HG03565 (cell line): ENCODE measurements around the gene SLC39A7.

Experiments
- ATAC-seq: cut with Tn5 transposase; IDR thresholded peaks from one replicate; pipeline ENCODE4 v1.9.1; 2021; ENCODE audit warnings: mild to moderate bottlenecking, moderate library complexity; ENCODE audit not compliant: unreplicated experiment

The SLC39A7 gene, protein sequence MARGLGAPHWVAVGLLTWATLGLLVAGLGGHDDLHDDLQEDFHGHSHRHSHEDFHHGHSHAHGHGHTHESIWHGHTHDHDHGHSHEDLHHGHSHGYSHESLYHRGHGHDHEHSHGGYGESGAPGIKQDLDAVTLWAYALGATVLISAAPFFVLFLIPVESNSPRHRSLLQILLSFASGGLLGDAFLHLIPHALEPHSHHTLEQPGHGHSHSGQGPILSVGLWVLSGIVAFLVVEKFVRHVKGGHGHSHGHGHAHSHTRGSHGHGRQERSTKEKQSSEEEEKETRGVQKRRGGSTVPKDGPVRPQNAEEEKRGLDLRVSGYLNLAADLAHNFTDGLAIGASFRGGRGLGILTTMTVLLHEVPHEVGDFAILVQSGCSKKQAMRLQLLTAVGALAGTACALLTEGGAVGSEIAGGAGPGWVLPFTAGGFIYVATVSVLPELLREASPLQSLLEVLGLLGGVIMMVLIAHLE

DNA sequence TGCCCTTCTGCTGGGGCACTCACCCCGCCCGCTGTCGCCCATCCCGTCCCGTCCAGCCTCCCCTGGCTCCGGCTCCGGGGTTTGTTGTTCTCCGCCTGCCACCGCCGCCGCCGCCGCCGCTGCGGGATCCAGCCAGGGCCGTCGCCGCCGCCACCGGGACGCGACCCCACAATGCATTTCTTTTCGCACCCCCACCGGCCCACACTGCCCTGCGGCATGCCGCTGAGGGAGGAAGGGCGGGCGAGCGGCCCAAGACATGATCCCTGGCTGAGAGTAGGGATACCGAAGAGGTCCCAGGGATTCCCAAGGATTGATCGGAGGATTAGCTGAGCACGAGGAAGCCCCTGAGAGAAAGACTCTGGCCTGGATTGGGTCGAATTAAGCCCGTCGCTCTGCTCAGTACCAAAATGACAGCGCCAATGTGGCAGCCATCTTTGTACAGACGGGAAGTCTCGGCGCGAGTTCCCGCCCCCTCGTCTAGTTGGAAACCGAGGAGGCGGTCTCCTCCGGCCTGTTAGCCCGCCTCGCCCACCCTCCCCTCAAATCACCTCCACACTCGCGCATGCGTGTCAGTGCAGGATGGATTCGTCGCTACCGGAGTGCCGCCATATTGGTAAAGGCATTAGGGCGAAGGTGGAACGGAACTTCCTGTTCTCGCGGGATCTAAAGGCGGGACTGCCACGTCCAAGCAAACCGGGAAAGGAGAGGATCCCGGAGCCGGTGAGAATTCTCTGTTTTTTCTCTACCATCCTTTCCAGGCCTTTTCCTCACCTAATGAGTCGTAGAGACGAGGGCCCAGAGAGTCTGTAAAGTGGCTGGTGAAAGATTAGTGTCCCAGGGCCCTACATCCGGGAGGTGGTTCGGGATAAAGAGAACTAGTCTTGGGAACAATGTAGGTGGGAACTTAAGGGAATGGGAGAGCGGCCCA is at the start of gene SLC39A7, which contains the start of gene RXRB:
TSS of gene SLC39A7 (plus strand) at position 649 of the 928 bp plus-strand sequence. CDS start 379 bp downstream, outside the sequence.
TSS of gene RXRB (minus strand) at position 447 of the 928 bp plus-strand sequence. CDS start at position 258, 189 bp downstream.
- peak; percentile 43 for ATAC-seq

DNA sequence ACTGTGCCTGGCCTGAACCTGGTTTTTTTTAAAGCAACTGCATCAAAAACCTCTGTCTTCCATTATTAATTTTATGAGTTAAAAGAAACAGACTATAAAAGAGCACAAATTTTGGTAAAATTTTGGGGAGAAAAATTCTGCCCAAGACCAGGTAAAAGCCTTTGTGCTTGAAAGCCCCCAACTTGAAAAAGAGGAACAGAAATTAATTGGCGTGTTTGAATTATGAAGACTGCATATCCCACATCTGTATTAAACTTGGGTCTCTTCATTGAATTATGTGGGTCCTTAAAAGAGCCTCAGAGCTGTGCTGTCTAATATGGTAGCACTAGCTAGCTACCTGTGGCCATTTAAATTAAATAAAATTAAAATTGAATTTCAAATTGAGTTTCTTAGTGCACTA is 49.6 kb upstream of the SLC39A7 start:
- no peak for ATAC-seq

DNA sequence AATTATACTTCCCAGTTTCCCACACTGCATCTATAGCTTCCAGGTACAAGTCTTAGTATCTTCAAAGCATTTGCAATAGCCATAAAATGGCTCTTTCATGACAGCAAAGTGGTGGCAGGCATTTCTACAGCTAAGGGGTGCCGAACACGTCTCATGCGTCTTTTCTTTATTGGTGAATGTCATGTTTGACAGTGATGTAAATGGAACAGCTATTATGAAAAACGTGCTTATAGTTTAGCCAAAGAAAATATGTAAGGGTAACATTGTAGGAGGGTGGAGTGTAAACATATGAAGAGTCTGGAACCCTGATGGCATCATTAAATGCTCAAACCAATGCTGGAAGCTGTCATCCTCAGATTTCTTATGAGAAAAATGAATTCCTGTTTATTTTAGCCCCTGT is 46.3 kb upstream of the SLC39A7 start:
- no peak for ATAC-seq

DNA sequence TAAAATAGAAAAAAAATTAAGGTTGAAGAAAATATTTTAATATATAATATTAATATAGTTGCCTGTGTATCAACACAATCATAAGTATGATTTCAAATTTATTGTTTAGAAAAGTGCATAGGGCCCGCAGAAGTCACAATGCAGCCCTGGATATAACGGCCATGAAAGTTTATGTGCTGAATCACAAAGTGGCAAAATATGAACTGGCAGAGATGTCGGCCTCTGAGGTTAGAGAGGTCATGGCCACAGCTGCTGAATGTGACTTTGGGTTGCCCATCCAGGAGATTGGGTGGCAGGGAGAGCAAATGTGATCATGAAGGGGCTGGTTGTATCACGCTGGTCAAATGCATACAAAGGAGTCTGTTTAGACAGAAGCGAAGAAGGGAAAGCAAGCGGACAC is 44.1 kb upstream of the SLC39A7 start:
- ATAC-seq: no peak

DNA sequence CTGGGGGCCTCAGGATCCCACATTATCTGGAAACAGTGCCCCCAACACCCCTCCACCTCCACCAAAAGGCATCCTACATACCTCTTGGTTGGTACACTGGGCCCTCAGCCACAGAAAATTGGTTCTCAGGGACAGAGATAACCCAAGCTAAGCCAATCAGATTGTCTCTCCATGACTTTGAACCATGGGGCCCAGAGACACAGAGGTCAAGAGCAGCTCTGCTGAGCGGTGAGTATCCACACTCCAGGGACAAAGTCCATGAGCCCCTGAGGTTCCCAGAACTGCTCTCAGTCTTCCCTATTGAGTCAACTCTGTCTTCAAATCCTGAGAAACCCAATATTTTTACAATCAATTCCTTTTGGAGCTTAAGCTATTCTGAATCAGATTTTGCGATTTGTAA is 43.7 kb upstream of the SLC39A7 start:
- ATAC-seq: no peak

DNA sequence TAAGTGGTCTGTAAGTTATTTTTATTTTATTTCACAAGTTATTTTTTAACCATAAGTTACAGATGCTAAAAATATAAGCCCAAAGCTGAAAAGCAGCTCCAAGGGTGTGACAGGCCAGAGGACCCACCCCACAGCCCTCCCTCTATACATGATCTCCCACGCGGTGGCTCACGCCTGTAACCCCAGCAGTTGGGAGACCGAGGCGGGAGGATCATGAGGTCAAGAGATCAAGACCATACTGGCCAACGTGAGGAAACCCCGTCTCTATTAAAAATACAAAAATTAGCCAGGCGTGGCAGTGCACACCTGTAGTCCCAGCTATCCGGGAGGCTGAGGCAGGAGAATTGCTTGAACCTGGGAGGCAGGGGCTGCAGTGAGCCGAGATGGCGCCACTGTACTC is 40.6 kb upstream of the SLC39A7 start:
- no peak for ATAC-seq

DNA sequence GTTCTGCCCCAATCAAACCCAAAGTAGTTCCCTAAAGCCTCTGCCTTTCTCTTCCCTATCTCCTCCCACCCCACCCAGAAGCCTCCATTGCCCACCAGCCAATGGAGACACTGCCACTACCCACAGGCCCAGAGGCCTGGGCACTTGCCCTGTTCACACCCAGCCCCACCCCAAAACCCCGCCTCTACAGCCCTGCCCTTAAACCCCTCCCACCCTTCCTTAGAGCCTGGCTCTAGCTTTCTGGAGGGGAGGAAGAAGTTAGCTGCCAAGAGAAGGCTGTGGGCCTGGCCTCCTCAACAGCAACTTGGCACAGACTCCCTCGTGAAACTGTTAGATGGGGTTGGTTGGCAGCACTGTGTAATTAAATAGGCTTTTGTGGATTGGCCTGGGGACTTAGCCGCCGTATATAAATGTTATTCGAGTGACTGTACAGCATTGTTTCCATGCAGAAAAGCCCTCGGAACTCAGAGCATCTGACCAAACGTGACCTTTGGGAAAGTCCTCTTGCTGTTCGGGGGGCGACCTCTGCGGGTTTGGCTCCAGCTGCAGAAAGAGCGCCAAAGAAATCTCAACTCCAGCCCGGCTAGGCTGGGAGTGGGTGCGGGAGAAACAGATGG is 39.8 kb upstream of the SLC39A7 start:
- no peak for ATAC-seq

DNA sequence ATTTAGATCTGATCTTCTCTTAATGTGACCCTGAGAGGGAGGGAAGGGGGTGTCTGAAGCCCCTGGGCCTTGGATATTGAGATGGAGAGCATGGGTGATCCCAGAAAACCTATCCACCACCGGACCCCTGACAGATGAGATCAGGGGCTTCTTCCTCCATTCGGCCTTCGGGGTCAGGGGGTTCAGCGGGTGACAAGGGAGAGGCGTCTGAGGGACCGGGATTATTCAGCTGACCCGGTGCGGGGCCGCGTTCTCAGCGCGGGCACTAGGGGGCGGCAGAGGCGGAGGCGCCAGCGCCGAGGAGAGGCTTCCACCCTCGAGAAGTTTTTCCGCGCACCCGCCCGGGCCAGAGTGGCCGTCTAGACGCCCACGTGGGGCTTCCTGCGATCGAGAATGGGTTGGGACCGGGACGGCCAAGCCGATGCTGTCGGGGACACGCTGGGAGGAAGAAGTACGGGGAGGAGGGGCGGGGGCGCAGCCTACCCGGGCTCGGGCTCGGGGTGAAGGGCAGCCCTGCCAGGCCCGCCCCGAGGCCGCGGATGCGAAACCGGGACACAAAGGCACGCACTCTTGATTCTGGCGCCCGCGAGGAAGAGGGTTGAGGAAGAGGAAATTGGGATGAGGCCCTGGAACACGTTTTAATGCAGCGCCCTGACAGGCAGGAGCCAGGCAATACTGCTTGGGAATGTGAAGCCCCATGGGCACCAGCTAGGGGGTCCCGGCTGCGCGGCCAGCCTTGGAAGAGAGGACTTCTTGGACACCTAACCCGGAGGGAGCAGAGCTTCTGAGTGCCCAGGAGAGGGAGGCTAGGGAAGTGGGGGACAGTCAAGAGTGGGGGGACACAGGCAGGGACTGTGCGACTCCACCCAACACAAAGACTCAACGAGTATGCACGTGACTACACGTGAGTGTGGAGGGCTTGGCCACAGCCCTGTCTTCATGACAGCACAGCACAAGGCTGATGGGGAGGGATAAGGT is 39.0 kb upstream of the SLC39A7 start:
- ATAC-seq: no peak

DNA sequence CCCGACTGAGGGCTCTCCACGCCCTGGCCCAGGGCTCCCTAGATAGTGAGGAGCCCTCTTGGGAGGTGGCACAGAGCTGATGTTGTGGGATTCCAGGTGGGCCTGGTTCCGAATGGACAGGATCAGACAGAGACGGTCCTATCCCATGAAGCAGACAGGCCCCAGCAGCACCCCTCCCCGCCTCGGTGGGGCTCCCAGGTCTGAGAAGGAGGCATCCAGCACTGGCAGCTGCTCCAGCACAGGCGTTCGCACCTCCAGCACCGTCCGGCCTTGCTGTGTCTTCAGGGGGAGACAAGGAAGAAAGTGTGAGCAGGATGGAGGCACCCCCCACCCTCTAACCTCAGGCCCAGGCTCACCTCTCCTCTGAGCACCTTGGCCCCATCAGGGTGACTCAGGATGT is 37.1 kb upstream of the SLC39A7 start:
- no peak for ATAC-seq

DNA sequence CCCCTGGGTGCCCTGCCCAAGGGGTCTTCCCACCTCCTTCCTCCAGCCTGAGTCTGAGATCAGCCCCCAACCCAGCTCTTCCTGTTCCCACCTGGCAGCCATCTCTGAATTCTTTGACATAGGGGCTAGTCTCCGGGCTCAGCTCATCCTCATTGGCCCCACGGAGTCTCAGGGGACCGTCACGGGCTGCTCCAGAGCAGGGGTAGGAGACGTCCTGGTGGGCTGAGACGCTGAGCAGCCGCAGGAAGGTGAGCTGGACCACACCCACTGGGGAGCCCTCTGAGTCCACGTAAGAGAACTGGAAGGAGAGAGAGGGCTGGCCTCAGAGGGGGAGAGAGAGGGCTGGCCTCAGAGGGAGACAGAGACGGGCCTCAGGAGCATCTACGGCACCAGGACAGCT is 36.5 kb upstream of the SLC39A7 start:
- no peak for ATAC-seq

DNA sequence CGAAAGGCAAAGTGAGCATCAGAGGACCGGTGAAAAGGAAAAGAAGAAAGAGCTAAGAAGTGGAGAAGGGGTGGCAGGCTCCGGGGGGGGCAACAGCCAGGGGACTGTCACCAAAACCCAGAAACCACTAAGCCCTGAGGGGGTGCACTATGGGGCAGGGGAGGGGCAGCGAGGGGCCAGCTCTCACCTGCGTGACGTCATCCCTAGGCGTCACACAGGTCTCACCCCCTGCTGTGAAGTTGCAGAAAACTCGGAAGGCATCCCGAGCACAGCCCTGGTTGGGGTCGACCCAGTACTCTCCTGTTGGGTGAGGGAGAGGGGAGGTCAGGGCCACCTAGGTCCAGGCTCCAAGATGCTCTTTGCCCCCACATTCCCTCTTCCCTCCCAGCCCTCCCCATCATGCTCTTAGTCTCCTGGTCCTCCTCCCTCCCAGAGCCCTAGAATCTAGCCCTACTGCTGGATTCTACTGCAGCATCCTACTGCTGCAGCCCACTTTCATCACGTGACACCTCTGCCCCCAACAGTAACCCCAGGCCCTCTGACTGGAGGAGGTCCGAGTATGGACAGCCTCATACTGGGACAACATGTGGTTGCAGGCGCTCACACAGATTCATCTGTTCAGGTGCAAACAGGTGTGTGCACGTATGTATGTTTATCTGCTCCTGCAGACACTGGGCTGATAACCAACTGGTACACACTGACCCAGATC is 35.8 kb upstream of the SLC39A7 start:
- no peak for ATAC-seq

DNA sequence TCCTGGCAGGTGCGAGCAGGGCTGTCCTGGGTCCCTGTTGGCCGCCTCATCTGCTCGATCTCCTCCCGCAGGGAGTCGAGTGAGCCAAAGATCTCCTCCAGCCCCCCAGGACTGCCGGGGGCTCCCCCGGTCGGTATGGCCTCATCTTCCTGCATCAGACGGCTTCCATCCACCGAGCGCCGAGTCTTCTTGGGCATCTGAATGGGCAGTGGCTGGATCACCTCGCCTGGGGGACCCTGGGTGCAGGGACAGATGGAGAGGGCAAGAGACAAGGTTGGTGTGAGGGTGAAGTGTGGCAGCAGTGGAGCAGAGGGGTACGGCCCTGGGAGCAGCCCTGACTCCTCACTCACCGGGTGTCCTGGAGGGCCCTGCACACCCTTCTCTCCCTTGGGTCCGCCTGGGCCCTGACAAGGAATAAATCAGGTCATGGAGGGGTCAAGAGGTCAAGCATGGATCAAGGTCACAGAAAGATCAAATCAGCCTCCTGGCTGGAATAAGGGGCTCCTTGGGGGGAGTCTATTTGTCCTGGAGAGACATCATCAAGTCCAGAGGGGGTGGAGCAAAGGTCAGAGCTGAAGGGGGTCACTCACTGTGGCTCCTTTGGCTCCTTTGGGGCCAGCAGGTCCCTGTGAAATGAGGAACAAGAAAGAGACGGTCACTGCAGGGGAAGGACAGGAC is 34.9 kb upstream of the SLC39A7 start:
- no peak for ATAC-seq

DNA sequence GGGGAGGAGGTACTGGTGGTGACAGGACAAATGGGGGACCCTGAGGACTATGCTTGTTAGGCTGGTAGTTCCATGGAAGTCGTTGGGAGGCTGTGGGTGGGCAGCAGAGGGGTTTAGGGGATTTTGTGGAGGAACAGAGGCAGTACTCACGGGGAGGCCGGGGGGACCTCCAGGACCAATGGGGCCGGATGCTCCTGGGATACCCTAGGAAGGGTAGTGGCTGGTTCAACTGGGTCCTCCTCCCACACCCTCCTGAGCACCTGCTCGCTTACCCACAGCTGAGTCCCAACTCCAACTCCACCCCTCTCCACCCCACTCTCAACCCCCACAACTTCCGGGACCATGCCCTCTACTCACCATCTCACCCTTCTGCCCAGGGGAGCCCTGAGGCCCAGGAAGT is 34.3 kb upstream of the SLC39A7 start:
- no peak for ATAC-seq

DNA sequence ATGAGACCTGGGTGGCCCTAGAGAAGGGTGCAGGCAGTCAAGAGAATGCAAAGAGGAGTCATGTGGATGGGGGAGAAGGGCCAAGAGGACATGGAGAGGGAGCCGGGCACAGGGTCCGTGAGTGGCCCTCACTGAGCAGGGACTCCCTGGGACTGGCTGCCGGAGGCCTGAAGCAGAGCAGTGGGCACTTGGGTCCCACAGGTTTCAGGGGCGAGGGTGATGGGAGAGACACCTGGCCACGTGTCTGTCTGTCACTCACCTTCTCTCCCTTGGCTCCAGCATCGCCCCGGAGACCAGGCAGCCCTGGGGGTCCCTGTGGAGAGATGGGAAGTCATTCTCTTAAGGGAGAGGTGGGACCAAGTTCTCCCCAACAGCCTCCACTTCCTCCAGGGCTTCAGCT is 33.9 kb upstream of the SLC39A7 start:
- no peak for ATAC-seq

DNA sequence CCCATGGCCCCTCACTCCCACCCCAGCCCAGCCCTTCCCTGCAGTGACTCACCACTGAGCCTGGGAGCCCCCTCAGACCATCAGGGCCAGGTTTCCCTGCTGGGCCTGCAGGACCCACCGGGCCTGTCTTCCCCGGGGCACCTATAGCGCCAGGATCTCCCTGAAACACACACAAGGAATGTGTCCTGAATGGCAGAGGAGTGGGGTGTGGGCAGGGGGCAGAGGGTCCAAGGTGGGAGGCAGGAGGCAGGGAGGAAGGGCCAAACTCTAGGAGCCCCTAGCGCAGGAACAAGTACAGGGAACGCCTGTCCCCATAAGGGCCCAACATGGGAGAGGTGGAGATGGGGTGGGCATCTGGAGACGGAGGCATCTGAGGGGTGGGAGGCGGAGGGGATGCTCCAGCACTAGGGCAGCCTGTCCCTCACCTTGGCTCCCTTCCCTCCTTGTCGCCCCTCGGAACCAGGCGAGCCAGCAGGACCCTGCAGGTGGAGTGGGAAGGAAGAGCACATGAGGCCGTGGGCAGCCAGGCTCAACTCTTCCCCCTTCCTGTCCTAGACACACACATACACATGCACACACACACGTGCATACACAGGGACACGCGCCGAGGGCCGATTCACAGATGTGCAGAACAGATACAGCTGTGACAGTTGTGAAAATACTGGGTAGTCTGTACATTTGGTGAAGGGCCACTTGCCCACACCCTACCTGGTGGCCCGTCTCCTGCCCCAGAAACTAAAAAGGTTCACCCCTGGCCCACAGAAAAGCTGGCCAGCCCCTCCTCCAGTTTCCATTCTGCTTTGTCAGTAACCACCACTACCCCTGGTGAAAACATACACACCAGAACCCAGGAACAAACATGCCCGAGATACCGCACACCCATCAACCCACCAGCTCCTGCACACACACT is 33.0 kb upstream of the SLC39A7 start:
- no peak for ATAC-seq

DNA sequence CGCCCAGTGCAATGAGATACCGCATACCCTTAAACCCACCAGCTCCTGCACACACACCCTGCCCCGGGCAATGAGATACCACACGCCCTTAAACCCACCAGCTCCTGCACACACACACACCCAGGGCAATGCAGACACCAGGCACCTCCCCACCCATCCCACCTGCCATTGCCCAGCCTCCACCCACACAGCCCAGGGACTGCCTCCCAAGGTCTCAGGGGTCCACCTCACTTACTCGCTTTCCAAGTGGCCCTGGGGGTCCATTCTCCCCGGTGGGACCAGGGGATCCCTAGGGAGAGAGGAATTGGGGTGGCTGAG is 32.4 kb upstream of the SLC39A7 start:
- no peak for ATAC-seq

DNA sequence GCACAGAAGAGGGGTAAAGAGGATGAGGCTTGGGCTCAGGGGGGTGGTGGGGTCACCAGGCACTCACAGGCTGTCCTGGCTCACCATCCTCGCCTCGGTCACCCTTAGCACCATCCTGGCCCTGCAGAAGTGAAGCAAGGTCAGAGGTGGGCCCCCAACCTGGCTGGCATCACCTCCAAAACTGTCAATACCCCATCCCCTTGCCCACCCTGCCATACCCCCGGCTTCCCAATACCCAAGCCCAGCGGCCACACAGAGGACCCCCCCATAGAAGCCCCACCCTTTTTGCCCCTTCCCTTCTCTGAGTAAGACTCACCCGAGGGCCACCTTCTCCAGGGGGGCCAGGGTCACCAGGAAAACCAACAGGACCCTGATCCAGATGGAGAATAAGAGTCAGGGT is 32.0 kb upstream of the SLC39A7 start:
- ATAC-seq: no peak
